HG02943 (cell line): Measurements from ENCODE around the gene RELA.
"Not testable (repeated sequence)": the region's sequence is repeated elsewhere in the genome, so short reads cannot be mapped to it uniquely, and the experiment has no call there.

Experiments used
- ATAC-seq: cut with Tn5 transposase; IDR thresholded peaks from one replicate; pipeline ENCODE4 v1.9.1; 2021; ENCODE audit warnings: mild to moderate bottlenecking, low read depth, moderate library complexity; ENCODE audit not compliant: unreplicated experiment

RELA gene

GRCh38 chr11:65649656-65650546 lies 12.8 kb downstream of the RELA start:
- ATAC-seq = no peak

- no peak for ATAC-seq
These were observed 13.7 kb downstream of the RELA start for GRCh38 chr11:65648997-65649493.

DNA sequence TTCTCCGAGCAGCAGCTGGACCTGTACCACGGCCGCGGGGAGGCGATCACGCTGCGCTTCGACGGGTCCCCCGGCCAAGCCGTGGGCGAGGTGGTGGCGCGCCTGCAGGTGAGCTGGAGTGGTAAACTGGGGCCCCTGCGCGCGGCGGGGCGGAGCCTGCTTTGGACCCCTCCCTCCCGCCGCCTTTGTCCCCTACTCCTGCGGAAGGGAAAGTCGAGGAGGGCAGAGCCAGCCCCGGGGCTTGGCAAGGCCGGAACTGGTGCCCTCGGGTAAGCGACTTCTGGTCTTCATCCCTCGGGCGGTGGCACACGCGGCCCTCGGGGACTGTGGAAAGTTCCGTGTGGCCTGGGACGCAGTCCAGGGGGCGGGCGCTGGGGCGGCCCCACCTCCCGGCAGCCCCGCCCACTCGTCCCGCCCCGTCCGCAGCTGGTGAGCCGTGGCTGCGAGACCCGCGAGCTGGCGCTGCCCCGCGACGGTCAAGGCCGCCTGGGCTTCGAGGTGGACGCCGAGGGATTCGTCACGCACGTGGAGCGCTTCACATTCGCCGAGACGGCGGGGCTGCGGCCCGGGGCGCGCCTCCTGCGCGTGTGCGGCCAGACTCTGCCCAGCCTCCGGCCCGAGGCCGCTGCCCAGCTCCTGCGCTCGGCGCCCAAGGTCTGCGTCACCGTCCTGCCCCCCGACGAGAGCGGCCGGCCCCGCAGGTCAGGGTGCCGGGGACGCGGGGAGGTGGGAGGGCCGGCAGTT lies 15.6 kb downstream of the RELA start:
- no peak for ATAC-seq

GRCh38 chr11:65646288-65646957 lies 16.3 kb downstream of the RELA start:
- ATAC-seq = no peak

GRCh38 chr11:65645710-65646109 lies 17.0 kb downstream of the RELA start:
- no peak for ATAC-seq

- ATAC-seq = no peak
These were observed 17.9 kb downstream of the RELA start for GRCh38 chr11:65644837-65645236.

GRCh38 chr11:65643971-65644370 lies 18.7 kb downstream of the RELA start:
- ATAC-seq = no peak

DNA sequence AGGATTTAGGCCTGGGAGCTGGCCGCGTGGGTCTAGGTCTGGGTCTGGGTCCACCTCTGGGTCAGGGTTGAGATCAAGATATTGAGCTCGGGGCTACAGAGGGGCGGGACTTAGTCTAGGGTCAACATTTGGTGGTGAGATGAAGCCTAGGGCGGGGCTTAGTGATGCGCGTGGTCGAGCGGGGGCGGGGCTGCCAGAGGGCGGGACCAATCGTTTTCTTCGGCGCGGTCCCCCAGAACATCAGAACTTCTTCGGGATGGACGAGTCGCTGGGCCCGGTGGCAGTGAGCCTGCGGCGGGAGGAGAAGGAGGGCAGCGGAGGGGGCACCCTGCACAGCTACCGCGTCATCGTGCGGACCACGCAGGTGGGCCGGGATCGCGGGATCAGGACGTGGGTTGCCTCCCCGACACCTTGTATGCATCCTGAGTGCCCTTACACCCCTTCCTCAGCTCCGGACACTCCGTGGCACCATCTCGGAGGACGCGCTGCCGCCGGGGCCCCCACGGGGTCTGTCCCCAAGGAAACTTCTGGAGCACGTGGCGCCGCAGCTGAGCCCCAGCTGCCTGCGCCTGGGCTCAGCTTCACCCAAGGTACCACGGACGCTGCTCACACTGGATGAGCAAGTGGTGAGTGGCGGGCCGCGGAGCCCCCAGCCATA lies 20.6 kb downstream of the RELA start:
- no peak for ATAC-seq

DNA sequence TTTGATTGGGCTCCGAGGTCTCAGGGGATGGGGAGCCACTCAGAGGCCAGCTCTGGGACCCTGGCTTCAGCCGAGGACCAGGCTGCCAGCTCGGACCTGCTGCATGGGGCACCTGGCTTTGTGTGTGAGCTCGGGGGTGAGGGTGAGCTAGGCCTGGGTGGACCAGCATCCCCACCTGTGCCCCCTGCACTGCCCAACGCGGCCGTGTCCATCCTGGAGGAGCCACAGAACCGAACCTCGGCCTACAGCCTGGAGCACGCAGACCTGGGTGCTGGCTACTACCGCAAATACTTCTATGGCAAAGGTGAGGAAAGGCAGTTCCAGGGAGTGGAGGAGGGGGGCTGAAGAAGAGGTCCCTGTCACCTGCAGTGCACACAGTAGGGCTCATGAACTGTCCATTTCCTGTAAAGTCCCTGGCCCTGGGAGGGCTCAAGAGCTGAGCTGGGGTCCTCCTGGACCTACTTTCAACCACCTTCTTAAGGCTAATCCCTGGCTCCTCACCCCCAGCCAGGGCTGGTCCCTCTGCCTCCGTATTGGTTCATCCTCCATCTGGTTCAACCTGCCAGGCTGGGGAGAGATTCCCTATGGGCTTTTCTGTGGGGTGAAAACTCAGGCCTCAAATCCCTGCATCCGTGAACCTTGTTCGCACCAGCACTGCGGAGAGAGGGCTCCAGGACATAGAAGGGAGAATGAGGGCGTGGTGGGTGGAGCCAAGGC lies 21.3 kb downstream of the RELA start:
- ATAC-seq = no peak

DNA sequence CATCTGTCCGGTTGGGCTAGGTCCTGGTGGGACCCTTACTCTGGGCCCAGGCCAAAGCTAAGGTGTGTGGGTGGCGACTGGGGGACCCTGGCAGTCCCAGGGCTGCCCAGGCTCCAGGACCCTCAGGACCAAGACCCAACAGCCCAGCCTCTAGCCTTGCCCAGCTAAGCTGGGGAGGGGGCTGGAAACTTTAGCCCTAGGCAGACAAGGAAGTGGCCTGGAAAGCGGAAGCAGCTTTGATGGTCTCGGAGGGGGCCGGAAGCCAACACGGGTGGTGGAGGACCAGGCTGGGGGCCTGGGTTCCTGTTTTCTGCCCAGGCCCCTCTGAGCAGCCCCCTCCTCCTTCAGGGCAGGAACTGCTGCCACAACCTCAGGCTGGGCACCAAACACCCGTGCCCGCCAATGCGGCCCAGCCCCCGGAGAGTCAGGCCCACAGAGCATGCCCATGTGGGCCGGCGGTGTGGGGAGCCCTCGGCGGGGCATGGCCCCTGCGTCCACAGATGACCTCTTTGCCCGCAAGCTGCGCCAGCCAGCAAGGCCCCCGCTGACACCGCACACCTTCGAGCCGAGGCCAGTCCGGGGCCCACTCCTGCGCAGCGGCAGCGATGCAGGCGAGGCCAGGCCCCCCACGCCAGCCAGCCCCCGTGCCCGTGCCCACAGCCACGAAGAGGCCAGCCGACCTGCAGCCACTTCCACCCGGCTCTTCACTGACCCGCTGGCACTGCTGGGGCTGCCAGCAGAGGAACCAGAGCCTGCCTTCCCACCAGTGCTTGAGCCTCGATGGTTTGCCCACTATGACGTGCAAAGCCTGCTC lies 22.0 kb downstream of the RELA start:
- no peak for ATAC-seq

DNA sequence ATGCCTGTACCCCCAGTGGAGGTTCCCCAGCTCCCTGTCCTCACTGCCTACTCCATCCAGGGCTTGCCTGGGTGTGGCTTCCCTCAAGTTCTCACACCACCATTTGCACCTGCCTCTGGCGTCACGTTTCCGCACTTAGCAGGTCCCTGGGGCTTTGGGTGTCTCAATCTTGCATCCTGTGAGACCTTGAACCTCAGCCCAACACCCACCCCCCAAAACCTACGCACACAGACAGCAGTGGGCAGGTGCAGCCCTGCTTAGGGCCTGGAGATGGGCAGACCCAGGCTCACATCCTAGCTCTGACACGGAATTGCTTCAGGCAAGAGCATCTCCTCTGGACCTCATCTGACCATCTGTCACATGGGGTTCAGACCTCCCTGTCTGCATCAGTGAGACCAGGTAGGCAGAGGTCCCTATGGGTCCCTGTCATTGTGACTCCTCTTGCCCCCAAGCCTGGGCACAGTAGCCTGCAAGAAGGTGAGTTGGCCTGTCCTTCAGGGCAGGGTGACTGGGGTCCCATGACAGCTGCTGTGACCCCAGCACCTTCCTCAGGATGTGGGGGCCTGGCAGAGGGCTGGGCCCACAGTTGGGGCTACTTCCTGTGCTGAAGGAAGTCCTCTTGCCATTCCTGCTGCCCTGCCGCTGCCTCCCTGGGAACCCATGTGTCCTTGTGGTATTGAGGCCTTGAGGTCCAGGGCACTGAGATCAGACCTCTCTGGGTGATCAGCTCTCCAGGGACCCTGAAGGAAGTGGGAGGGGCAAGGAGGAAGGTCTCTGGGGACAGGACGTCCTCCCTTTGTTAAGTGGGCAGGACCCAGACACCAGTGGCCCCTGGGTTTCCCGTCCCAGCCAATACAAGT lies 22.9 kb downstream of the RELA start:
- ATAC-seq = no peak

DNA sequence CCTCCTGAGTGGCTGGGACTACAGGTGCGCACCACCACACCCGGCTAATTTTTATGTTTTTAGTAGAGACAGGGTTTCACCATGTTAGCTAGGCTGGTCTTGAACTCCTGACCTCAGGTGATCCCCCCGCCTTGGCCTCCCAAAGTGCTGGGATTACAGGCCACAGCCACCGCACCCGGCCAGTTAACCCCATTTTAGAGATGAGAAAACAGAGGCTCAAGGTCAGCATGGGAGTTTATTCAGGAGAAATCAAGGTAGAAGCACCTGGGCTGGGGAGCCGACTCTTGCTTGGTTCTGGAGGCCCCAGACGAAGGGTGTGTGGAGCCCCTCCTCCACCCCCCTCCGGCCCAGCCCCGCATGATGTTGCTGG lies 23.5 kb downstream of the RELA start:
- not testable (repeated sequence) for ATAC-seq

DNA sequence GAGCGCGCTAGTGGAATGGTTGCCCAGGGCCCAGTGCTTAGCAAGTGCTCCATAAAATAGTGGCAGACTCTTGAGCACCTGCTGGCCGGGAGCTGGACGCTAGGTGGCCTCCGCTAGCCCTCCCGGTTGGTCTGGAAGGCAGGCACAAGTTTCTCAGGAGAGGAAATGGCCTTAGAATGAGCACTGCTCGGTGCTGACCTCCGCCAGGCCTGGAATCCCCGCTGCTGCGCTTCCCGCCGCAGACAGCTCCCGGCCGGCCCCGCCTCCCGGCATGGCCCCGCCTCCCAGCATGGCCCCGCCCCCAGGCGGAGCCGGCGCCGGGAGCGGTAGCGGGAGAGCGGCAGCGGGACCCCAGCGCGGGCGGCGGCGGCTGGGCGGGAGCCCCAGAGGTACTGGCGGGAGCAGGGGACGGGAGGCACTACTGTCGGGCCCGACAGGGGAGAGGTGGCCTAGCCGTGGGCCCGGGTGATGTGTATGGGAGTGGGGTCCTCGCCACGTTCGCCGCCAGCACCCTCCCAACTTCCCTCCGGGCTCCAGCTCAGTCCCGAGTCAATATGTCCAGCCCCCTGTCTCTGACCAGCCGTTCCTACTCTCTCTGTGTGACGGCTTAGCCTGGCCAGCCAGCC lies 24.8 kb downstream of the RELA start, which contains the start of gene SIPA1:
TSS of gene SIPA1 (plus strand) at position 308 of the 626 bp plus-strand sequence. CDS start 2,821 bp downstream, outside the sequence.
- ATAC-seq = no peak

GRCh38 chr11:65637032-65637557 lies 25.6 kb downstream of the RELA start:
- no peak for ATAC-seq

- no peak for ATAC-seq
These were observed 26.3 kb downstream of the RELA start for GRCh38 chr11:65636108-65637031.
